Endothelial cell of umbilical vein (primary cell): Measurements from ENCODE around the gene SCPEP1. TPM values are rescaled to one million over a fixed set of nuclear protein-coding genes. Genes with fewer than 3 reads are reported as not detected.

Source experiments
- BruUV-seq: library from RNA; stranded (reverse); fragments of 400-500 nt; replicated peaks from 2 replicates; lab custom pipeline; 2021; lab: Mats Ljungman, UMichigan
- CTCF ChIA-PET: fragments of 300-600, 350-600 bp; sonication (Branson Sonifier 250); formaldehyde crosslinking; loops from one replicate; lab custom pipeline; 2021; ENCODE audit warnings: antibody characterized with exemption, inconsistent platforms; lab: Charles Lee
- POLR2A ChIA-PET: fragments of 300-600, 350-600 bp; sonication (Branson Sonifier 250); formaldehyde crosslinking; loops from one replicate; lab custom pipeline; 2021; ENCODE audit warnings: antibody characterized with exemption, inconsistent platforms; lab: Charles Lee
- DNase-seq: peaks from one replicate; pipeline ENCODE4 v3.0.0-alpha.2; 2011; ENCODE audit warnings: low read depth, low spot score
- FAIRE-seq: peaks from 2 replicates; lab custom pipeline; 2011; peaks lifted over from hg19 to GRCh38; lab: Jason Lieb, UNC
- H2AFZ ChIP-seq: 2 replicates; pipeline ENCODE4 v1.6.0; 2012; ENCODE audit warnings: low read depth, low read length, control low read depth, inconsistent platforms
- H3K27ac ChIP-seq: 2 replicates; pipeline ENCODE4 v1.5.1; 2011; ENCODE audit warnings: low read depth, mild to moderate bottlenecking, control low read depth, low read length, moderate library complexity; ENCODE audit not compliant: insufficient read depth
- H3K27me3 ChIP-seq, 2 experiments: 2 replicates each; pipeline versions ENCODE4 v1.6.0 to v1.6.1; 2011; ENCODE audit warnings: low read length in 2 of 2, mixed read lengths in 1 of 2; ENCODE audit not compliant: control insufficient read depth in 2 of 2, insufficient read depth in 2 of 2
- H3K36me3 ChIP-seq, 2 experiments: 2 replicates in 1 of 2; 3 replicates in 1 of 2; pipeline ENCODE4 v1.5.1; 2011; ENCODE audit warnings: low read length in 2 of 2, mild to moderate bottlenecking in 1 of 2, moderate library complexity in 1 of 2; ENCODE audit not compliant: control insufficient read depth in 2 of 2, insufficient read depth in 2 of 2; ENCODE audit errors: extremely low read depth in 1 of 2
- H3K4me1 ChIP-seq: 3 replicates; pipeline ENCODE4 v1.5.1; 2011; ENCODE audit warnings: mild to moderate bottlenecking, low read length; ENCODE audit not compliant: control insufficient read depth, insufficient read depth; ENCODE audit errors: extremely low read depth
- H3K4me2 ChIP-seq: 2 replicates; pipeline ENCODE4 v1.6.1; 2011; ENCODE audit warnings: low read length, control low read depth, mixed read lengths; ENCODE audit not compliant: insufficient read depth
- H3K4me3 ChIP-seq, 3 experiments: fragments of 200-600 bp in 1 of 3; sonication (generic), shearing (Covaris generic) in 1 of 3; replicated peaks in 1 of 3; 2 replicates each; pipeline ENCODE4 v1.5.1; 2011 to 2016; ENCODE audit warnings: control low read depth in 3 of 3, low read length in 3 of 3, mild to moderate bottlenecking in 2 of 3, inconsistent platforms in 1 of 3, low read depth in 1 of 3, moderate library complexity in 1 of 3; ENCODE audit not compliant: insufficient read depth in 1 of 3
- H3K79me2 ChIP-seq: 2 replicates; pipeline ENCODE4 v1.6.0; 2012; ENCODE audit warnings: low read length, inconsistent platforms; ENCODE audit not compliant: control insufficient read depth, insufficient read depth
- H3K9ac ChIP-seq: replicated peaks from 2 replicates; pipeline ENCODE3; 2011; ENCODE audit warnings: low read length, control low read depth; ENCODE audit not compliant: insufficient read depth; ENCODE audit errors: extremely low read depth
- H3K9me1 ChIP-seq: replicated peaks from 3 replicates; pipeline ENCODE4 v1.6.0; 2011; ENCODE audit warnings: mild to moderate bottlenecking, low read length; ENCODE audit not compliant: control insufficient read depth, insufficient read depth; ENCODE audit errors: extremely low read depth
- H3K9me3 ChIP-seq: replicated peaks from 2 replicates; pipeline ENCODE4 v1.5.1; 2012; ENCODE audit warnings: low read length, inconsistent platforms; ENCODE audit not compliant: control insufficient read depth, insufficient read depth
- H4K20me1 ChIP-seq: replicated peaks from 2 replicates; pipeline ENCODE3; 2011; ENCODE audit warnings: mild to moderate bottlenecking, low read length; ENCODE audit not compliant: control insufficient read depth, insufficient read depth; ENCODE audit errors: extremely low read depth
- CTCF ChIP-seq, 2 donors: IDR thresholded peaks; 1 replicate in 1 of 2; 2 replicates in 1 of 2; pipeline ENCODE4 v1.5.1; 2011; ENCODE audit warnings: low read length in 2 of 2, mild to moderate bottlenecking in 2 of 2, moderate library complexity in 2 of 2, control low read depth in 1 of 2, inconsistent platforms in 1 of 2, low read depth in 1 of 2; ENCODE audit not compliant: insufficient read depth in 1 of 2; ENCODE audit errors: extremely low read depth in 1 of 2
- EZH2 ChIP-seq: IDR thresholded peaks from 2 replicates; pipeline ENCODE4 v1.6.1; 2012; ENCODE audit warnings: borderline replicate concordance, low read depth, mild to moderate bottlenecking, moderate library complexity, low read length, inconsistent platforms; ENCODE audit not compliant: severe bottlenecking
- FOS ChIP-seq: IDR thresholded peaks from 2 replicates; pipeline ENCODE4 v1.6.1; 2011; ENCODE audit warnings: mild to moderate bottlenecking, low read length, moderate library complexity, borderline replicate concordance; ENCODE audit not compliant: insufficient read depth
- GATA2 ChIP-seq: IDR thresholded peaks from 2 replicates; pipeline ENCODE4 v1.7.0; 2011; ENCODE audit warnings: low read depth, mild to moderate bottlenecking, moderate library complexity, mixed read lengths, low read length; ENCODE audit not compliant: insufficient read length, insufficient read depth
- JUN ChIP-seq: IDR thresholded peaks from 2 replicates; pipeline ENCODE4 v1.6.1; 2011; ENCODE audit warnings: borderline replicate concordance, low read depth; ENCODE audit not compliant: insufficient read length, insufficient read depth
- MYC ChIP-seq: IDR thresholded peaks from one replicate; pipeline ENCODE4 v1.6.1; 2011; ENCODE audit warnings: mild to moderate bottlenecking, low read depth, low read length
- POLR2A ChIP-seq: IDR thresholded peaks from 2 replicates; pipeline ENCODE4 v1.6.1; 2012; ENCODE audit warnings: low read depth, mild to moderate bottlenecking, control low read depth, low read length
- POLR2AphosphoS5 ChIP-seq: IDR thresholded peaks from 2 replicates; pipeline ENCODE4 v1.6.1; 2012; ENCODE audit warnings: low read depth, mild to moderate bottlenecking, control low read depth, low read length, moderate library complexity; ENCODE audit not compliant: insufficient read depth
- dilution Hi-C: fragments of 300-500 bp; cut with MboI; formaldehyde crosslinking; loops from one replicate; pipeline ENCODE4 v1.15.0; 2019; ENCODE audit warnings: low sequenced_read_pairs; ENCODE audit not compliant: extremely low pct_ligation_motif_present
- intact Hi-C: fragments of 100-400 bp; cut with micrococcal nuclease; formaldehyde crosslinking; loops from one replicate; pipeline ENCODE4 v1.10.0; 2022
- polyA plus RNA-seq, 4 experiments: library from polyadenylated mRNA; depleted of rRNA in 3 of 4; stranded (reverse) in 3 of 4; unstranded in 1 of 4; fragments of >200 nt; gene quantifications; 2 replicates each; pipeline versions ENCODE4 v1.2.1 to v1.2.3, GENCODE V29; 2011 to 2012; ENCODE audit warnings: missing spikeins in 1 of 4
- total RNA-seq: library from RNA; stranded (reverse); gene quantifications from 2 replicates; pipeline ENCODE4 v1.2.3, GENCODE V29; 2021
- TF ChIP-seq, protein P1 (sequence below): IDR thresholded peaks from 2 replicates; pipeline ENCODE4 v1.6.1; 2011; ENCODE audit not compliant: insufficient read depth, insufficient read length

SCPEP1 gene
- total and polyA plus RNA-seq, 2 donors (not counting 3 experiments of a cell fraction or from before 2014, with no cell fraction given), result 38.6 to 43.6 TPM

DNA sequence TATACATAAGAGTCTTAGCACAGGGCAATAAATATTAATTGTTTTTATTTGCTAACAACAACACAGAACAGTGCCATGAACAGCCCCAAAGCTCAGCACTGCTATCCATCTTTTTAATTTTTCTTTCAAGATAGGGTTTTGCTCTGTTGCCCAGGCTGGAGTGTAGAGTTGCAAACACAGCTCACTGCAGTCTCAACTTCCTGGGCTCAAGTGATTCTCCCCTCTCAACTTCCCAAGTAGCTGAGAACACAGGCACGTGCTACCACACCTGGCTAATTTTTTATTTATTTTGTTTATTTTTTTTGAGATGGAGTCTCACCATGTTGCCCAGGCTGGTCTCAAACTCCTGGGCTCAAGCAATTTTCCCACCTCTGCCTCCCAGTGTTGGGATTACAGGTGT lies 59.5 kb downstream of the SCPEP1 start:
- dilution Hi-C loops (no loop called here), intact Hi-C loops (no loop called here)
- FAIRE-seq (no peak), DNase-seq (no peak)
- TF ChIP-seq, protein P1, sequence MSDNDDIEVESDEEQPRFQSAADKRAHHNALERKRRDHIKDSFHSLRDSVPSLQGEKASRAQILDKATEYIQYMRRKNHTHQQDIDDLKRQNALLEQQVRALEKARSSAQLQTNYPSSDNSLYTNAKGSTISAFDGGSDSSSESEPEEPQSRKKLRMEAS, result no peak
- TF ChIP-seq POLR2AphosphoS5 (no peak), CTCF (IDR thresholded peaks at IDR 0.05; ENCODE audit: extremely low read depth in 1 of 2, insufficient read depth in 1 of 2, low read depth in 1 of 2, low read length in 2 of 2) (no peak), MYC (no peak), JUN (no peak), FOS (no peak), EZH2 (no peak), POLR2A (no peak), GATA2 (no peak)
- no peak overlapping the region for H3K9ac ChIP-seq
- no peaks in the 10 kb centered on the region for H3K36me3 ChIP-seq
- no peak overlapping the region for H2AFZ ChIP-seq
- H3K27me3 ChIP-seq, result peaks cover 4 to 7% of the 10 kb centered on the region in 2 experiments
- H3K27ac ChIP-seq, result no peak overlapping the region
- no TSS peak for BruUV-seq
- H3K9me3 ChIP-seq, result no peaks in the 10 kb centered on the region
- no peaks in the 10 kb centered on the region for H4K20me1 ChIP-seq
- H3K4me3 ChIP-seq, result no peak overlapping the region
- H3K79me2 ChIP-seq, result no peaks in the 10 kb centered on the region
- no peaks in the 10 kb centered on the region for H3K4me1 ChIP-seq
- ChIA-PET POLR2A (no interaction called here), CTCF (interaction anchor here (1.0 to 1.3 kb wide), 2 partner anchors 8 to 10 kb away, joined by 3 read pairs; no protein-coding TSS in a partner anchor)
- H3K9me1 ChIP-seq, result no peaks in the 10 kb centered on the region
- no peak overlapping the region for H3K4me2 ChIP-seq
